WTC11 (cell line): ENCODE measurements around the gene ARHGAP26. TPM values are rescaled to one million over a fixed set of nuclear protein-coding genes. Genes with fewer than 3 reads are reported as not detected.
A peak's percentile ranks its signal among the peaks of the same experiment; 100 is the strongest.

ENCODE experiments used
- ATAC-seq: fragments of 200-7000 bp; cut with Tn5 transposase; 2 replicates; pipeline ENCODE4 v1.10.0; 2021; ENCODE audit warnings: mild to moderate bottlenecking, moderate library complexity
- CTCF ChIA-PET: fragments of 300-600 bp; sonication (Branson Sonifier 250); formaldehyde crosslinking; loops from one replicate; lab custom pipeline; 2021; ENCODE audit warnings: antibody characterized with exemption; lab: Charles Lee
- POLR2A ChIA-PET: fragments of 350-600 bp; sonication (Branson Sonifier 250); formaldehyde crosslinking; loops from one replicate; lab custom pipeline; 2021; ENCODE audit warnings: antibody characterized with exemption; lab: Charles Lee
- DNase-seq: peaks from one replicate; pipeline ENCODE4 v3.0.0; 2021; ENCODE audit warnings: low spot score
- H3K27ac Mint-ChIP-seq: 2 replicates; pipeline ENCODE4 v1.8.0; 2021; ENCODE audit warnings: mixed read lengths
- H3K27me3 Mint-ChIP-seq: 2 replicates; pipeline ENCODE4 v1.8.0; 2021; ENCODE audit warnings: low read depth, mild to moderate bottlenecking, moderate library complexity, mixed read lengths
- H3K36me3 Mint-ChIP-seq: 2 replicates; pipeline ENCODE4 v1.8.0; 2021; ENCODE audit warnings: mixed read lengths
- H3K4me1 Mint-ChIP-seq: 2 replicates; pipeline ENCODE4 v1.8.0; 2022; ENCODE audit warnings: mixed read lengths
- H3K4me3 Mint-ChIP-seq: 2 replicates; pipeline ENCODE4 v1.8.0; 2021; ENCODE audit warnings: mild to moderate bottlenecking, moderate library complexity, mixed read lengths
- H3K9me3 Mint-ChIP-seq: 2 replicates; pipeline ENCODE4 v1.8.0; 2021; ENCODE audit warnings: mixed read lengths
- CBFB ChIP-seq: sonication (generic); formaldehyde crosslinking; IDR thresholded peaks from 2 replicates; pipeline ENCODE4 v1.8.1; 2022; ENCODE audit warnings: mild to moderate bottlenecking, low read depth, missing genetic modification reagents
- ETV6 ChIP-seq: sonication (generic); formaldehyde crosslinking; IDR thresholded peaks from 2 replicates; pipeline ENCODE4 v1.8.1; 2022; ENCODE audit warnings: mild to moderate bottlenecking, missing genetic modification reagents
- FOXK1 ChIP-seq: sonication (generic); formaldehyde crosslinking; IDR thresholded peaks from 2 replicates; pipeline ENCODE4 v1.8.0; 2022; ENCODE audit warnings: mild to moderate bottlenecking, moderate library complexity, missing genetic modification reagents
- NR2C2 ChIP-seq: sonication (generic); formaldehyde crosslinking; IDR thresholded peaks from 2 replicates; pipeline ENCODE4 v1.8.0; 2022; ENCODE audit warnings: mild to moderate bottlenecking, missing genetic modification reagents
- ZNF121 ChIP-seq: sonication (generic); formaldehyde crosslinking; IDR thresholded peaks from 2 replicates; pipeline ENCODE4 v1.8.0; 2023; ENCODE audit warnings: missing genetic modification reagents
- ZNF232 ChIP-seq: sonication (generic); formaldehyde crosslinking; IDR thresholded peaks from 2 replicates; pipeline ENCODE4 v1.8.0; 2022; ENCODE audit warnings: mild to moderate bottlenecking, missing genetic modification reagents
- ZNF416 ChIP-seq: fragments of 250-450 bp; sonication (Bioruptor Pico); IDR thresholded peaks from 2 replicates; pipeline ENCODE4 v1.9.0; 2021; ENCODE audit warnings: mild to moderate bottlenecking, inconsistent platforms
- total RNA-seq: library from RNA; stranded (reverse); gene quantifications from 3 replicates; pipeline ENCODE4 v1.2.3, GENCODE V29; 2021
- TF ChIP-seq, protein P1 (sequence below): sonication (generic); formaldehyde crosslinking; IDR thresholded peaks from 2 replicates; pipeline ENCODE4 v1.8.1; 2022; ENCODE audit warnings: missing genetic modification reagents, borderline replicate concordance
- TF ChIP-seq, protein P2 (sequence below): sonication (generic); formaldehyde crosslinking; IDR thresholded peaks from 2 replicates; pipeline ENCODE4 v1.8.1; 2023; ENCODE audit warnings: mild to moderate bottlenecking, missing genetic modification reagents, moderate library complexity
- TF ChIP-seq, protein P3 (sequence below): sonication (generic); formaldehyde crosslinking; IDR thresholded peaks from 2 replicates; pipeline ENCODE4 v1.8.1; 2022; ENCODE audit warnings: mild to moderate bottlenecking, moderate library complexity, missing genetic modification reagents
- TF ChIP-seq, protein P4 (sequence below): sonication (generic); formaldehyde crosslinking; IDR thresholded peaks from 2 replicates; pipeline ENCODE4 v1.8.1; 2023; ENCODE audit warnings: mild to moderate bottlenecking, missing genetic modification reagents, borderline replicate concordance
- TF ChIP-seq, protein P5 (sequence below): sonication (generic); formaldehyde crosslinking; conservative IDR thresholded peaks from 2 replicates; pipeline ENCODE4 v1.8.1; 2022; ENCODE audit warnings: mild to moderate bottlenecking, missing genetic modification reagents
- TF ChIP-seq, protein P6 (sequence below): sonication (generic); formaldehyde crosslinking; IDR thresholded peaks from 2 replicates; pipeline ENCODE4 v1.8.0; 2022; ENCODE audit warnings: mild to moderate bottlenecking, missing genetic modification reagents
- TF ChIP-seq, protein P7 (sequence below): sonication (generic); formaldehyde crosslinking; IDR thresholded peaks from 2 replicates; pipeline ENCODE4 v1.8.1; 2022; ENCODE audit warnings: low read depth, missing genetic modification reagents, borderline replicate concordance
- TF ChIP-seq, protein P8 (sequence below): sonication (generic); formaldehyde crosslinking; IDR thresholded peaks from 2 replicates; pipeline ENCODE4 v1.8.1; 2023; ENCODE audit warnings: mild to moderate bottlenecking, missing genetic modification reagents
- TF ChIP-seq, protein P9 (sequence below): sonication (generic); formaldehyde crosslinking; IDR thresholded peaks from 2 replicates; pipeline ENCODE4 v1.8.0; 2023; ENCODE audit warnings: missing genetic modification reagents

The ARHGAP26 gene
- total RNA-seq, 1 experiment from 2014 or later, result 22.3 TPM

DNA sequence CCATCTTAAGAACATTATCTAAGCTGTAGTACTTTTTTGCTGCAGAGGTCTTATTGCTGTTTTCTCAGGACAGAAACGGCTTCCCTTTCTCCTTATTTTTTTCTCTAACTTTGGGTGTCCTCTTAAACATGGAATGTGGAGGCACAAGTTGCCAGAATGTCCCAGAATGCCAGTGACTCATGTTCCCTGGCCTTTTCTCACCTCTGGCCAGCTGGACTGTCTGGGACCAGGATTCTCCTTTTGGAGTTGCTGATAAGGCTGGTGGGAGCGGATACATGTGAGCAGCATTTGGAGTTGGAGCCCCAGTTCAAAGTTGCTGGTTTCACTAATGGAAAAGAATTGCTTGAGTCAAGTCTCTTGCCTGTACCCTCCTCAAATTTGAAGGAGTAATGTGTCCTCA, 112.8 kb downstream of the ARHGAP26 start:
- Mint-ChIP-seq H3K27me3 (no peaks in the 10 kb centered on the region), H3K4me3 (no peak overlapping the region), H3K27ac (no peak overlapping the region), H3K9me3 (no peaks in the 10 kb centered on the region), H3K36me3 (no peaks in the 10 kb centered on the region), H3K4me1 (peaks cover 31% of the 10 kb centered on the region)
- no peak for TF ChIP-seq CBFB (CRISPR knock-in tag)
- TF ChIP-seq, protein P1, sequence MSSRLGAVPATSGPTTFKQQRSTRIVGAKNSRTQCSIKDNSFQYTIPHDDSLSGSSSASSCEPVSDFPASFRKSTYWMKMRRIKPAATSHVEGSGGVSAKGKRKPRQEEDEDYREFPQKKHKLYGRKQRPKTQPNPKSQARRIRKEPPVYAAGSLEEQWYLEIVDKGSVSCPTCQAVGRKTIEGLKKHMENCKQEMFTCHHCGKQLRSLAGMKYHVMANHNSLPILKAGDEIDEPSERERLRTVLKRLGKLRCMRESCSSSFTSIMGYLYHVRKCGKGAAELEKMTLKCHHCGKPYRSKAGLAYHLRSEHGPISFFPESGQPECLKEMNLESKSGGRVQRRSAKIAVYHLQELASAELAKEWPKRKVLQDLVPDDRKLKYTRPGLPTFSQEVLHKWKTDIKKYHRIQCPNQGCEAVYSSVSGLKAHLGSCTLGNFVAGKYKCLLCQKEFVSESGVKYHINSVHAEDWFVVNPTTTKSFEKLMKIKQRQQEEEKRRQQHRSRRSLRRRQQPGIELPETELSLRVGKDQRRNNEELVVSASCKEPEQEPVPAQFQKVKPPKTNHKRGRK (CRISPR knock-in tag), result no peak
- TF ChIP-seq, protein P2, sequence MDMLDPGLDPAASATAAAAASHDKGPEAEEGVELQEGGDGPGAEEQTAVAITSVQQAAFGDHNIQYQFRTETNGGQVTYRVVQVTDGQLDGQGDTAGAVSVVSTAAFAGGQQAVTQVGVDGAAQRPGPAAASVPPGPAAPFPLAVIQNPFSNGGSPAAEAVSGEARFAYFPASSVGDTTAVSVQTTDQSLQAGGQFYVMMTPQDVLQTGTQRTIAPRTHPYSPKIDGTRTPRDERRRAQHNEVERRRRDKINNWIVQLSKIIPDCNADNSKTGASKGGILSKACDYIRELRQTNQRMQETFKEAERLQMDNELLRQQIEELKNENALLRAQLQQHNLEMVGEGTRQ (CRISPR knock-in tag), result no peak
- TF ChIP-seq ZNF121 (CRISPR knock-in tag), result no peak
- TF ChIP-seq FOXK1 (CRISPR knock-in tag), result no peak
- TF ChIP-seq, protein P3, sequence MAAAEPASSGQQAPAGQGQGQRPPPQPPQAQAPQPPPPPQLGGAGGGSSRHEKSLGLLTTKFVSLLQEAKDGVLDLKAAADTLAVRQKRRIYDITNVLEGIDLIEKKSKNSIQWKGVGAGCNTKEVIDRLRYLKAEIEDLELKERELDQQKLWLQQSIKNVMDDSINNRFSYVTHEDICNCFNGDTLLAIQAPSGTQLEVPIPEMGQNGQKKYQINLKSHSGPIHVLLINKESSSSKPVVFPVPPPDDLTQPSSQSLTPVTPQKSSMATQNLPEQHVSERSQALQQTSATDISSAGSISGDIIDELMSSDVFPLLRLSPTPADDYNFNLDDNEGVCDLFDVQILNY (CRISPR knock-in tag), result no peak
- TF ChIP-seq NR2C2 (CRISPR knock-in tag), result no peak
- TF ChIP-seq, protein P4, sequence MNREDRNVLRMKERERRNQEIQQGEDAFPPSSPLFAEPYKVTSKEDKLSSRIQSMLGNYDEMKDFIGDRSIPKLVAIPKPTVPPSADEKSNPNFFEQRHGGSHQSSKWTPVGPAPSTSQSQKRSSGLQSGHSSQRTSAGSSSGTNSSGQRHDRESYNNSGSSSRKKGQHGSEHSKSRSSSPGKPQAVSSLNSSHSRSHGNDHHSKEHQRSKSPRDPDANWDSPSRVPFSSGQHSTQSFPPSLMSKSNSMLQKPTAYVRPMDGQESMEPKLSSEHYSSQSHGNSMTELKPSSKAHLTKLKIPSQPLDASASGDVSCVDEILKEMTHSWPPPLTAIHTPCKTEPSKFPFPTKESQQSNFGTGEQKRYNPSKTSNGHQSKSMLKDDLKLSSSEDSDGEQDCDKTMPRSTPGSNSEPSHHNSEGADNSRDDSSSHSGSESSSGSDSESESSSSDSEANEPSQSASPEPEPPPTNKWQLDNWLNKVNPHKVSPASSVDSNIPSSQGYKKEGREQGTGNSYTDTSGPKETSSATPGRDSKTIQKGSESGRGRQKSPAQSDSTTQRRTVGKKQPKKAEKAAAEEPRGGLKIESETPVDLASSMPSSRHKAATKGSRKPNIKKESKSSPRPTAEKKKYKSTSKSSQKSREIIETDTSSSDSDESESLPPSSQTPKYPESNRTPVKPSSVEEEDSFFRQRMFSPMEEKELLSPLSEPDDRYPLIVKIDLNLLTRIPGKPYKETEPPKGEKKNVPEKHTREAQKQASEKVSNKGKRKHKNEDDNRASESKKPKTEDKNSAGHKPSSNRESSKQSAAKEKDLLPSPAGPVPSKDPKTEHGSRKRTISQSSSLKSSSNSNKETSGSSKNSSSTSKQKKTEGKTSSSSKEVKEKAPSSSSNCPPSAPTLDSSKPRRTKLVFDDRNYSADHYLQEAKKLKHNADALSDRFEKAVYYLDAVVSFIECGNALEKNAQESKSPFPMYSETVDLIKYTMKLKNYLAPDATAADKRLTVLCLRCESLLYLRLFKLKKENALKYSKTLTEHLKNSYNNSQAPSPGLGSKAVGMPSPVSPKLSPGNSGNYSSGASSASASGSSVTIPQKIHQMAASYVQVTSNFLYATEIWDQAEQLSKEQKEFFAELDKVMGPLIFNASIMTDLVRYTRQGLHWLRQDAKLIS (CRISPR knock-in tag), result no peak
- DNase-seq (no peak), ATAC-seq (no peak)
- POLR2A ChIA-PET, result no interaction called here
- CTCF ChIA-PET, result interaction anchor here (0.9 to 7.6 kb wide), 7 partner anchors 14 to 228 kb away, joined by 3 to 70 read pairs (median 12); partner anchors contain the start of gene ARHGAP26

DNA sequence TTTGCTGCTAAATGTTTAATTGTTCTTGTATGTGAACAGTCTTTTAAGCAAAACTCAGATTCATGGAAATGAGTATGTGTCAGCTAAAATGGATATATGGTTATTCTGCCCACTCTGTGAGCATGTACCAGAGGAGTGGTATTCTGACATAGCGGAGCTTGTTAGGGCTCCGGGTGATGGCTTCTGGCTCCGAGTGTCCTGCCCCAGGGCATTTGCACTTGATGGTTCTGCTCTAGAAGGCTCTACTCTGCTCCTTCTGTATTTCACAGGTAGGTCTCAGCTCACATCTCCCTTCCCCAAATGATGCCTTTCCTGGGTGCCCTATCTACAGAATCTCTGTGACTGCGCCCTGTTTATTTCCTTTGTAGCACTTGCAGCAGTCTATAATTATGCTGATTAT, 113.3 kb downstream of the ARHGAP26 start:
- CTCF ChIA-PET, result interaction anchor here (1.0 to 7.6 kb wide), 7 partner anchors 16 to 228 kb away, joined by 3 to 70 read pairs (median 12); partner anchors contain the start of gene ARHGAP26
- Mint-ChIP-seq H3K27ac (peak overlapping the region; percentile 10; the same call in 1 of the 2 replicates), H3K4me1 (peaks cover 32% of the 10 kb centered on the region), H3K27me3 (no peaks in the 10 kb centered on the region), H3K9me3 (no peaks in the 10 kb centered on the region), H3K4me3 (no peak overlapping the region), H3K36me3 (no peaks in the 10 kb centered on the region)
- POLR2A ChIA-PET, result no interaction called here
- ATAC-seq (no peak), DNase-seq (no peak)
- TF ChIP-seq, protein P5, sequence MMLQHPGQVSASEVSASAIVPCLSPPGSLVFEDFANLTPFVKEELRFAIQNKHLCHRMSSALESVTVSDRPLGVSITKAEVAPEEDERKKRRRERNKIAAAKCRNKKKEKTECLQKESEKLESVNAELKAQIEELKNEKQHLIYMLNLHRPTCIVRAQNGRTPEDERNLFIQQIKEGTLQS (CRISPR knock-in tag), result no peak
- TF ChIP-seq ZNF416 (CRISPR knock-in tag) (no peak), ETV6 (CRISPR knock-in tag) (no peak), ZNF232 (CRISPR knock-in tag) (no peak)
- TF ChIP-seq, protein P6, sequence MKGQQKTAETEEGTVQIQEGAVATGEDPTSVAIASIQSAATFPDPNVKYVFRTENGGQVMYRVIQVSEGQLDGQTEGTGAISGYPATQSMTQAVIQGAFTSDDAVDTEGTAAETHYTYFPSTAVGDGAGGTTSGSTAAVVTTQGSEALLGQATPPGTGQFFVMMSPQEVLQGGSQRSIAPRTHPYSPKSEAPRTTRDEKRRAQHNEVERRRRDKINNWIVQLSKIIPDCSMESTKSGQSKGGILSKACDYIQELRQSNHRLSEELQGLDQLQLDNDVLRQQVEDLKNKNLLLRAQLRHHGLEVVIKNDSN (CRISPR knock-in tag), result no peak
- TF ChIP-seq, protein P7, sequence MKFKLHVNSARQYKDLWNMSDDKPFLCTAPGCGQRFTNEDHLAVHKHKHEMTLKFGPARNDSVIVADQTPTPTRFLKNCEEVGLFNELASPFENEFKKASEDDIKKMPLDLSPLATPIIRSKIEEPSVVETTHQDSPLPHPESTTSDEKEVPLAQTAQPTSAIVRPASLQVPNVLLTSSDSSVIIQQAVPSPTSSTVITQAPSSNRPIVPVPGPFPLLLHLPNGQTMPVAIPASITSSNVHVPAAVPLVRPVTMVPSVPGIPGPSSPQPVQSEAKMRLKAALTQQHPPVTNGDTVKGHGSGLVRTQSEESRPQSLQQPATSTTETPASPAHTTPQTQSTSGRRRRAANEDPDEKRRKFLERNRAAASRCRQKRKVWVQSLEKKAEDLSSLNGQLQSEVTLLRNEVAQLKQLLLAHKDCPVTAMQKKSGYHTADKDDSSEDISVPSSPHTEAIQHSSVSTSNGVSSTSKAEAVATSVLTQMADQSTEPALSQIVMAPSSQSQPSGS, result no peak
- TF ChIP-seq, protein P2 (CRISPR knock-in tag), result no peak
- TF ChIP-seq, protein P8, sequence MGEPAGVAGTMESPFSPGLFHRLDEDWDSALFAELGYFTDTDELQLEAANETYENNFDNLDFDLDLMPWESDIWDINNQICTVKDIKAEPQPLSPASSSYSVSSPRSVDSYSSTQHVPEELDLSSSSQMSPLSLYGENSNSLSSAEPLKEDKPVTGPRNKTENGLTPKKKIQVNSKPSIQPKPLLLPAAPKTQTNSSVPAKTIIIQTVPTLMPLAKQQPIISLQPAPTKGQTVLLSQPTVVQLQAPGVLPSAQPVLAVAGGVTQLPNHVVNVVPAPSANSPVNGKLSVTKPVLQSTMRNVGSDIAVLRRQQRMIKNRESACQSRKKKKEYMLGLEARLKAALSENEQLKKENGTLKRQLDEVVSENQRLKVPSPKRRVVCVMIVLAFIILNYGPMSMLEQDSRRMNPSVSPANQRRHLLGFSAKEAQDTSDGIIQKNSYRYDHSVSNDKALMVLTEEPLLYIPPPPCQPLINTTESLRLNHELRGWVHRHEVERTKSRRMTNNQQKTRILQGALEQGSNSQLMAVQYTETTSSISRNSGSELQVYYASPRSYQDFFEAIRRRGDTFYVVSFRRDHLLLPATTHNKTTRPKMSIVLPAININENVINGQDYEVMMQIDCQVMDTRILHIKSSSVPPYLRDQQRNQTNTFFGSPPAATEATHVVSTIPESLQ (CRISPR knock-in tag), result no peak
- TF ChIP-seq, protein P9, sequence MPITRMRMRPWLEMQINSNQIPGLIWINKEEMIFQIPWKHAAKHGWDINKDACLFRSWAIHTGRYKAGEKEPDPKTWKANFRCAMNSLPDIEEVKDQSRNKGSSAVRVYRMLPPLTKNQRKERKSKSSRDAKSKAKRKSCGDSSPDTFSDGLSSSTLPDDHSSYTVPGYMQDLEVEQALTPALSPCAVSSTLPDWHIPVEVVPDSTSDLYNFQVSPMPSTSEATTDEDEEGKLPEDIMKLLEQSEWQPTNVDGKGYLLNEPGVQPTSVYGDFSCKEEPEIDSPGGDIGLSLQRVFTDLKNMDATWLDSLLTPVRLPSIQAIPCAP (CRISPR knock-in tag), result no peak
